Stimulated activated CD4-positive, alpha-beta T cell treated with anti-CD3 and anti-CD28 coated beads, Interleukin-4, amount 100 ng/mL, for 4 hours (primary cell): Measurements from ENCODE around the gene DENR.
"Not testable (repeated sequence)": the region's sequence is repeated elsewhere in the genome, so short reads cannot be mapped to it uniquely, and the experiment has no call there.

Experiments
- DNase-seq, 2 experiments: peaks; one replicate each; pipeline ENCODE4 v3.0.0-alpha.2; 2020

The DENR gene, protein sequence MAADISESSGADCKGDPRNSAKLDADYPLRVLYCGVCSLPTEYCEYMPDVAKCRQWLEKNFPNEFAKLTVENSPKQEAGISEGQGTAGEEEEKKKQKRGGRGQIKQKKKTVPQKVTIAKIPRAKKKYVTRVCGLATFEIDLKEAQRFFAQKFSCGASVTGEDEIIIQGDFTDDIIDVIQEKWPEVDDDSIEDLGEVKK

DNA sequence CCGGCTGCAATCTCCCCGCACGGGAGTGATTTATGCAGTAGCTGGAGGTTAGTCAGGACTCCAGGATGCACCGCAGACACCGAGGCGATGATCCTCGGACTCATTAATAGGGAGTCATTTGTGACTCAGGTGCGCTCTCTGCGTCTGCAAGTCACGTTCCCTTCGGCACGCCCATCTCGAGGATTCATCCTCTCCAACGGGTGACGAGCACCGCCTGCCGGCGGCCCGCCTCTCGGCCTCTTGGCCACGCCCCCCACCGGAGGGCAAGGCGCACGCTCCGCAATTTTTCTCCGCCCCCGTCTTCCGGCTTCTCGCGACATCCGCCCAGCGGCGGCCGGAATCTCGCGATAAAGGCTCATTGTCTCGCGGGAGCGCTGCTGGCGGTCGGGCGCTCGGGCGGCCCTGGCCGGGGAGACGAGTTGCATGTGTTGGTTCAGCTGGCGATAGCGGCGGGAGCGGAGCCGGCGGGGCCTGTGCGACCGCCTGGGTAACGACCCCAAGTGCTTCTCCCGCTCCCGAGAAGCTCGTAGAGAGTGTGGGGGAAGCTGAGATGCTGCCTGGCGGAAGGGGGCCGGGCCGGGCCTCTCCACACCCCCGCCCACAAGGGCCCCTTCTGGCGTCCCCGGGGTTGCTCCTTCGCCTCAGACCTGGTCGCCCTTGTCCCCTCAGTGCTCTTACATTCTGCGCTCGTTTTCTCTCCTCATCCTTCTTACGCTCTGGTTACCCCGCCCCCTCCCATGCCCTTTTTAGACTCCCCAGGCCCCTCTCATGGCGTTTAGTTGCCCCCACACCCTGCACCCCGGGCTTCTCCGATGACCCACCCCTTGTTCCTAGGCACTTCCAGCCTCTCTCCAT, at the start of gene DENR:
Gene DENR, plus strand, starts transcription at position 361 of the 855 bp plus-strand sequence. CDS start 878 bp downstream, outside the sequence.
- peak; percentile 99 for DNase-seq

- DNase-seq: not testable (repeated sequence)
Measured at GRCh38 chr12:122702890-122703611, 49.6 kb upstream of the DENR start, which contains the start of gene HCAR2. HCAR2 (minus strand) TSS chr12:122703357; CDS start chr12:122703283, 74 bp downstream.

- not testable (repeated sequence) for DNase-seq
Measured at GRCh38 chr12:122703841-122704240, 48.8 kb upstream of the DENR start.

- not testable (repeated sequence) for DNase-seq
Measured at GRCh38 chr12:122709287-122709686, 43.3 kb upstream of the DENR start.

DNA sequence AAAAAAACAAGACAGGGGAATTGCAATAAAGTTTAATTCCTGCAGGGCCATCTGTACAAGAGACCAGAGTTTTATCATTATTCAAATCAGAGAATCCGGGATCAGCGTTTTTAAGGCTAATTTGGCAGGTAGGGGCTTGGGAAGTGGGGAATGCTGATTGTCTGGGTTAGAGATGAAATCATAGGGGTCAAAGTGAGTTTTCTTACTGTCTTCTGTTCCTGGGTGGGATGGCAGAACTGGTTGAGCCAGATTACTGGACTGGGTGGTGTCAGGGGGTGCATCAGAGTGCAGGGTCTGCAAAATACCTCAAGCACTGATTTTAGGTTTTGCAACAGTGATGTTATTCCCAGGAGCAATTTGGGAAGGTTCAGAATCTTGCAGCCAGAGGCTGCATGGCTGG, 42.3 kb upstream of the DENR start:
- not testable (repeated sequence) for DNase-seq

GRCh38 chr12:122711266-122711665, 41.4 kb upstream of the DENR start:
- not testable (repeated sequence) for DNase-seq

DNA sequence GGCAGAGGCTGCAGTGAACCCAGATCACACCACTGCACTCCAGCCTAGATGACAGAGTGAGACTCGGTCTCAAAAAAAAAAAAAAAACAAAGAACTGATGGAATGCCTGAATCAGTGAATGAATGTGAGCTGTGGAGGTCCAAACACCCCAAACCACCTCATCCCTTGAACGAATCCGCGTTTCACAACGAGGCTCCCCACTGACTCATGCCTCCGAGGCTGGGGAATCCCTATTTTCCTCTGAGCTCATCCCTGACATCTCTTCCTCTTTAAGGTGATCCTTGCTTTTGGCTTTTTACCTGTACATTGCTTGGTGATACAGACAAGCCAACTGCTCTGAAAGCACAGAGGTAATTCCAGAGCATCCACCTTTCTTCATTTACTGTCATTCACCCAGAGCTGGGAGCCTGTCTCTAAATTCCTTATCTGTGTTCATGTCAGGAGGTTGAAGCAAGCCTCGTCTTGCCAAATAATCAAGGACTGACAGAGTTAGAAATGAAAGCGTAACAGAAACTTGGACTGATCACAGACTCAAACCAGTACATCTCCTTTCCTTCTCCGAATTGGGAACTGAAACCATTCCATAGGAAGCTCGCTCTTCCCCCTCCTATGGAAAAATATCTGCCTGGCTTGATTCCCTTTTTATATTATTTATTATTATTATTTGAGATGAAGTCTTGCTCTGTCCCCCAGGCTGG, 39.0 kb upstream of the DENR start:
- DNase-seq: not testable (repeated sequence)

GRCh38 chr12:122715211-122715610, 37.4 kb upstream of the DENR start:
- not testable (repeated sequence) for DNase-seq

- DNase-seq: not testable (repeated sequence)
Measured at GRCh38 chr12:122716658-122717057, 36.0 kb upstream of the DENR start, which contains the start of gene HCAR3. HCAR3 (minus strand) TSS chr12:122716811; CDS start chr12:122716737, 74 bp downstream.

GRCh38 chr12:122721057-122721545, 31.5 kb upstream of the DENR start:
- DNase-seq: no peak

DNA sequence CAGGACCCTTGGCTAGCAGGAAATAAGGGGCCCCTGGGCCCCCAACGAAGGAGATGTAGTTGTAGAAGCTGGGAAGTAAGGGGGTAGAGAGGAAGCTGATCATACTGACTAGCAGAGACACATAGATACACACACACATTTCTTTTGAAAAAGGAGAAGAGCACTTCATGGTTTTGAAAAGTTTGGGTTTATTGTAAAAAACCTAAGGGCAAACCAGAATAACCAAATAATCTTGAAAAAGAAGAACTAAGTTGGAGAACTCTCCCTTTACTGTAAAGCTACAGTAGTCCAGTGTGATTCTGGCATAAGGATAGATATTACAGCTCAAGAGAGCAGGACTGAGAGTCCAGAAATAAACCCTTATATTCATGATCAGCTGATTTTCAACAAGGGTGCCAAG, 30.2 kb upstream of the DENR start:
- DNase-seq: no peak

GRCh38 chr12:122724641-122725243, 27.9 kb upstream of the DENR start:
- no peak for DNase-seq

DNA sequence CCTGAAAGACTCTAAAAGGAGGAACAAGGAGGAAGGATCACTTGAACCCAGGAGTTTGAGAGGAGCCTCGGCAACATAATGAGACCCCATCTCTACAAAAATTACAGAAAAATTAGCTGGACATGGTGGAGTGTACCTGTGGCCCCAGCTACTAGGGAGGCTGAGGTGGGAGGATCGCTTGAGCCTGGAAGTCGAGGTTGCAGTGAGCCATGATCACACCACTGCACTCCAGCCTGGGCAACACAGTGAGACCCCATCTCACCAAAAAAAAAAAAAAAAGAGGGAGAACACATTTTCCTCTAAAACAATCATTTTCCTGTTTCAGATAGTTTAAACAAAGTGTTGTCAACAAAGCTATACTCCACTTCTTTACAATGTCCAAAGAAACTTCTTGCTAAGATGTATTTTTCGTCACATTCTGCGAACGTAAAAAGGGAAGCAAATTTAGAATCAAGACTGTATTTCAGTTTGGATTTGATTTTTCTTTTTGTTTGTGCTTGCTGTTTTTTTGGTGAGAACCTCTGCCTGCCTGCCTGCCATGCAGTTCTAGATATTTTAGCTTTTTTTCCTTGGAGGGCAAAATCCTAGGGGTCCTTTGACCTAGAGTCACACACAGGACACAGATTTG, 27.1 kb upstream of the DENR start:
- DNase-seq: no peak

DNA sequence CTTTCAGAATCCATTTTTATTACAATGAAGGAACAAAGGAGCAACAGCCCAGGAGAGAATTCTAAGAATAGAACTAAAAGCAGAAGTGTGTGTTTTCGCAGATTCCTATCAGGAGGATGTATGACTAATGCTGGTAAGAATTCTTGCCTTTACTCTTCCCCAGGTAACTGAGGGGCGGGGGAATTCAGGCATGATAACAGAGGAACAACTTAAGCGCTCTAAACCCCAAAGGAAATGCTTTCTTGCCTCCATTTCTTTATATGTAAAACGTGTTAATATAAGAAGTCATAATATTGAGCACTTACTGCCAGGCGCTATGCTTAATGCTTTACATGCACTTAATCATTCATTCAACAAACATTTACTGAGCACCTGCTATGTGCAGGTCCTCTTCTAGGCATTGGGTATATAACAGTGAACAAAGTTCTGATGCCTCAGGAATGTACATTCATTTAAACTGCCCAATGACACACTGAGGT, 26.5 kb upstream of the DENR start:
- DNase-seq: peak in 1 of 2 experiments; percentile 57

GRCh38 chr12:122729583-122730214, 22.9 kb upstream of the DENR start:
- DNase-seq: no peak

DNA sequence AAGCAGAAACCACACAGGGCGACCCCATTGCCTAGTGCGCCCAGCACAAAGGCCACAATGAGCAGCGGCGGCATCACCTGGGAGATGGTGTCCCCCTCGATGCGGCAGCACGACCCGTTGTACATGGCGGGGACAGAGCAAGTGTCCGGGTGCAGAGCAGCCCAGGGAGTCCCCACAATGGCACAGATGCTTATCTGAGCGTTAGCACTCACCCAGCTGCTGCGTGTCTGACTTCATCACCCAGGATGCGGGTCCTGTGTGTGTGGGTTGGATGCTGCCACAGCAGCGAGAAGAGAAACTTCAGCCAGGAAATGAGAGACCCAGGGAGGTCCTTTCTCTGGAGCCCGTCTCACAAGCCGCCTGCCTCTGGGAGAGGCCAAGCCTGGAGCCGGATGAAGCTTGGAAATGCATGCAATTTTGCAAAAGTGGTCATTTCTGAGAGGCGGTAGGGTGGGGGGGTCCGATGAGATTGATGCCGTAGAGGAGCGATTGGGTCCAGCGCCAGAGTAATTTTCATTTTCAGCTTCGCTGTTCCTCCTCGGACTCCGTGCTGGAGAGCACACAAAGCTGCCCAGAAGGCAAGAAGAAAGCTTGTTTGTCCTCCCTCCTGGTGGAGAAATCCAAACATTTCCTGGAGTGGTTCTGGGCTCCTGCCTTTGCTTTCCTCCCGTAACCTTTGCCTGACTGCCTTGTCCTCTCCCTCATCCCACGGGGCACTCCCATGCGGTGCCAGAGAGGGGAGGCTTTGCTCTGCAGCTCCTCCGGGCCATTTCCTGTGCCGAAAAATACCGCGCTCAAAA, 22.2 kb upstream of the DENR start, which contains the start of gene HCAR1:
Gene HCAR1, minus strand, starts transcription at position 630 of the 800 bp plus-strand sequence. Its CDS starts 505 bp downstream, at position 125.
- peak; percentile 36 to 66 for DNase-seq

- peak in 1 of 2 experiments; percentile 66 for DNase-seq
Measured at GRCh38 chr12:122732170-122732569, 20.5 kb upstream of the DENR start.

DNA sequence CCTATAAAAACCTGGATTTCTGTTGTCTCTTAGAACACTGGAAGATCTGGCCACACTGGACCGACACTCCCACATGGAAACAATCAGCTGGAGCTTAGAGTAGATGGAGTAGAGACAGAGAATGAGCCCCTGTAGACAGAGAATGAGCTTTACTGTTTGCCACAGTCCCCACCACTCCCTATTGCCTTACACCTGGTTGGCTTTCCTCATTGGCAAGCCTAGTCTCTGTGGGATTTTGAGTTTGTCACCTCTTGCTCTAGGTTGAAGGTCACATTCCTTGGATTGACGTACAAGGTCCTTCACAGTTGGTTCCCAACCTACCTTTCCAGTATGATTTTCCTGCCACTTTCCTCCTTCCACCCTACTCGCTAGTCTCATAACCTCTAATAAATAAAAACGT, 20.0 kb upstream of the DENR start:
- DNase-seq: no peak

- DNase-seq: no peak
Measured at GRCh38 chr12:122738571-122738970, 14.1 kb upstream of the DENR start.

GRCh38 chr12:122740351-122740750, 12.3 kb upstream of the DENR start:
- DNase-seq: no peak
